Mesenchymal stem cell (in vitro differentiated cells and primary cell): ENCODE measurements around the gene KCNS1.

ENCODE experiments used
- DNase-seq: peaks from one replicate; pipeline ENCODE4 v3.0.0-alpha.2; 2013
- H2AFZ ChIP-seq: one replicate; pipeline ENCODE4 v1.6.1; 2013; ENCODE audit warnings: low read depth, mild to moderate bottlenecking, control low read depth, inconsistent platforms, low read length, moderate library complexity
- H2AK5ac ChIP-seq: 2 replicates; pipeline ENCODE4 v1.6.1; 2013; ENCODE audit warnings: low read length, moderate library complexity, mild to moderate bottlenecking, inconsistent platforms; ENCODE audit not compliant: severe bottlenecking
- H2BK120ac ChIP-seq: one replicate; pipeline ENCODE4 v1.6.1; 2013; ENCODE audit warnings: low read depth, mild to moderate bottlenecking, inconsistent platforms, low read length, moderate library complexity
- H2BK12ac ChIP-seq, 2 experiments: one replicate each; pipeline ENCODE4 v1.6.1; 2013; ENCODE audit warnings: inconsistent platforms in 2 of 2, low read length in 2 of 2, mild to moderate bottlenecking in 2 of 2, moderate library complexity in 2 of 2, control low read depth in 1 of 2
- H2BK15ac ChIP-seq: one replicate; pipeline ENCODE4 v1.6.1; 2013; ENCODE audit warnings: mild to moderate bottlenecking, low read depth, inconsistent platforms; ENCODE audit not compliant: poor library complexity, severe bottlenecking
- H2BK5ac ChIP-seq: 2 replicates; pipeline ENCODE4 v1.6.1; 2013; ENCODE audit warnings: low read depth, mild to moderate bottlenecking, low read length, control low read depth, inconsistent platforms; ENCODE audit not compliant: poor library complexity, severe bottlenecking
- H3K14ac ChIP-seq, 2 experiments: one replicate each; pipeline ENCODE4 v1.6.1; 2013; ENCODE audit warnings: inconsistent platforms in 2 of 2, low read length in 2 of 2, control low read depth in 1 of 2, mild to moderate bottlenecking in 1 of 2, moderate library complexity in 1 of 2
- H3K18ac ChIP-seq, 2 experiments: one replicate each; pipeline ENCODE4 v1.6.1; 2013; ENCODE audit warnings: inconsistent platforms in 2 of 2, low read length in 2 of 2, control low read depth in 1 of 2, low read depth in 1 of 2, mild to moderate bottlenecking in 1 of 2
- H3K23ac ChIP-seq, 2 experiments: one replicate each; pipeline ENCODE4 v1.6.1; 2013; ENCODE audit warnings: inconsistent platforms in 2 of 2, low read length in 2 of 2, mild to moderate bottlenecking in 2 of 2, moderate library complexity in 2 of 2, control low read depth in 1 of 2
- H3K27ac ChIP-seq: 2 replicates; pipeline ENCODE4 v1.5.1; 2013; ENCODE audit warnings: mild to moderate bottlenecking, moderate library complexity, low read length, control low read depth, inconsistent platforms; ENCODE audit not compliant: poor library complexity, severe bottlenecking
- H3K27me3 ChIP-seq, 2 experiments: 2 replicates each; pipeline versions ENCODE4 v1.6.1 to v1.7.0; 2013; ENCODE audit warnings: low read length in 2 of 2, mild to moderate bottlenecking in 2 of 2, moderate library complexity in 2 of 2, control low read depth in 1 of 2, inconsistent platforms in 1 of 2; ENCODE audit not compliant: control insufficient read depth in 1 of 2, insufficient read depth in 1 of 2
- H3K36me3 ChIP-seq, 2 experiments: 2 replicates each; pipeline versions ENCODE4 v1.6.1 to v1.7.0; 2013; ENCODE audit warnings: low read length in 2 of 2, control low read depth in 1 of 2, inconsistent platforms in 1 of 2, low read depth in 1 of 2, mild to moderate bottlenecking in 1 of 2; ENCODE audit not compliant: insufficient read depth in 2 of 2, control insufficient read depth in 1 of 2
- H3K4ac ChIP-seq, 2 experiments: one replicate each; pipeline ENCODE4 v1.6.1; 2013; ENCODE audit warnings: inconsistent platforms in 2 of 2, low read length in 2 of 2, mild to moderate bottlenecking in 2 of 2, moderate library complexity in 2 of 2, control low read depth in 1 of 2, low read depth in 1 of 2
- H3K4me1 ChIP-seq: 2 replicates; pipeline ENCODE4 v1.6.1; 2013; ENCODE audit warnings: low read depth, low read length, control low read depth; ENCODE audit not compliant: control insufficient read depth, insufficient read depth
- H3K4me2 ChIP-seq: 2 replicates; pipeline ENCODE4 v1.6.1; 2013; ENCODE audit warnings: low read length, mild to moderate bottlenecking, inconsistent platforms; ENCODE audit not compliant: poor library complexity, severe bottlenecking
- H3K4me3 ChIP-seq, 2 experiments: 2 replicates each; pipeline versions ENCODE4 v1.5.1 to v1.7.0; 2013; ENCODE audit warnings: low read length in 2 of 2, mild to moderate bottlenecking in 2 of 2, control low read depth in 1 of 2, low read depth in 1 of 2; ENCODE audit not compliant: insufficient read depth in 1 of 2
- H3K79me1 ChIP-seq: replicated peaks from 2 replicates; pipeline ENCODE4 v1.6.1; 2013; ENCODE audit warnings: mild to moderate bottlenecking, control low read depth, low read length, inconsistent platforms; ENCODE audit not compliant: poor library complexity, severe bottlenecking
- H3K9ac ChIP-seq: 2 replicates; pipeline ENCODE4 v1.7.0; 2013; ENCODE audit warnings: mild to moderate bottlenecking, low read length, moderate library complexity
- H3K9me3 ChIP-seq: 2 replicates; pipeline ENCODE4 v1.7.0; 2013; ENCODE audit warnings: mild to moderate bottlenecking, low read length; ENCODE audit not compliant: control insufficient read depth
- H4K8ac ChIP-seq: one replicate; pipeline ENCODE4 v1.6.1; 2013; ENCODE audit warnings: inconsistent platforms, mild to moderate bottlenecking, low read length, moderate library complexity
- H4K91ac ChIP-seq: one replicate; pipeline ENCODE4 v1.6.1; 2013; ENCODE audit warnings: mild to moderate bottlenecking, low read length, inconsistent platforms
- WGBS: methylation state at CpG from one replicate; pipeline ENCODE4 v1.1.7; 2013; ENCODE audit warnings: mixed read lengths; 5-methylcytosine and 5-hydroxymethylcytosine counted together

KCNS1 gene

GRCh38 chr20:45047581-45048119 is 53.3 kb downstream of the KCNS1 start:
- no peak overlapping the region for H3K4me2 ChIP-seq
- peaks cover 3% of the 10 kb centered on the region for H3K4me1 ChIP-seq
- no peak overlapping the region for H2BK120ac ChIP-seq
- H4K91ac ChIP-seq, result no peak overlapping the region
- no peak overlapping the region for H3K23ac ChIP-seq
- no peak overlapping the region for H3K14ac ChIP-seq
- H3K27ac ChIP-seq, result no peak overlapping the region
- H2AK5ac ChIP-seq, result no peak overlapping the region
- no peak overlapping the region for H3K4me3 ChIP-seq
- no peaks in the 10 kb centered on the region for H3K9me3 ChIP-seq
- no peak overlapping the region for H3K9ac ChIP-seq
- WGBS, result 100% methylated on average over 2 of the region's 2 CpGs
- H2BK5ac ChIP-seq, result no peak overlapping the region
- no peak overlapping the region for H2BK12ac ChIP-seq
- DNase-seq, result no peak
- H3K36me3 ChIP-seq, result no peaks in the 10 kb centered on the region
- H2AFZ ChIP-seq, result no peak overlapping the region
- H3K79me1 ChIP-seq, result peaks cover 18% of the 10 kb centered on the region
- no peak overlapping the region for H4K8ac ChIP-seq
- no peak overlapping the region for H3K4ac ChIP-seq
- H3K18ac ChIP-seq, result no peak overlapping the region
- no peak overlapping the region for H2BK15ac ChIP-seq
- no peaks in the 10 kb centered on the region for H3K27me3 ChIP-seq

- H3K14ac ChIP-seq, result no peak overlapping the region
These were observed 56.3 kb downstream of the KCNS1 start for GRCh38 chr20:45044601-45045000.

DNA sequence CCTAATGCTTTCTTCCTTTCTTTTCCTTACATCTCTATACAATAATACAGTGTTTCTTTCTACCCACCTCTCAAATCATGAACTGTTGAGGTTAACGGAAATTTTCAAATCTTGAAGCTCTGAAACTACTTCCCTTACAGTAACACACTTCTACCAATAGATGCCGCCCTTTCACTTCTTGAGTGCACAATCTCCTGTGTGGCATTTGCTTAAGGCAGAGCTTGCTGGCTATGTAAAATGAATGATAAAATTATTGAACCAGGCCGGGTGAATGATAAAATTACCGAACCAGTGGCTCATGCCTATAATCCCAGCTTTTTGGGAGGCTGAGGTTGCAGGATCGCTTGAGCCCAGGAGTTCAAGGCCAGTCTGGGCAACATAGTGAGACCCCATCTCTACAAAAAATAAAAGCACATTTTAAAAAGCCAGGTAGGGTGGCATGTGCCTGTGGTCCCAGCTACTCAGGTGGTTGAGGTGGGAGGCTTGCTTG is 56.8 kb downstream of the KCNS1 start:
- Histone ChIP-seq H3K4me1 (peaks cover 3% of the 10 kb centered on the region), H2AK5ac (no peak overlapping the region), H3K79me1 (peaks cover 14% of the 10 kb centered on the region), H3K14ac (no peak overlapping the region), H2BK5ac (no peak overlapping the region), H3K23ac (no peak overlapping the region), H3K18ac (no peak overlapping the region), H4K8ac (no peak overlapping the region), H3K9me3 (no peaks in the 10 kb centered on the region), H2BK15ac (no peak overlapping the region), H3K4ac (no peak overlapping the region), H3K27me3 (no peaks in the 10 kb centered on the region), H2BK120ac (no peak overlapping the region), H3K9ac (peak overlapping the region; percentile 16), H3K27ac (no peak overlapping the region), H3K36me3 (no peaks in the 10 kb centered on the region), H3K4me2 (no peak overlapping the region), H4K91ac (no peak overlapping the region), H2BK12ac (no peak overlapping the region), H3K4me3 (no peak overlapping the region), H2AFZ (no peak overlapping the region)
- peak; percentile 83 for DNase-seq
- WGBS, result 28% methylated on average over 4 of the region's 5 CpGs

More at GRCh38 chr20:45044601-45045000, 56.3 kb downstream of the KCNS1 start:
- Histone ChIP-seq H3K4ac (no peak overlapping the region), H3K36me3 (no peaks in the 10 kb centered on the region), H2BK15ac (no peak overlapping the region), H3K27me3 (no peaks in the 10 kb centered on the region), H3K4me1 (peaks cover 3% of the 10 kb centered on the region), H3K18ac (no peak overlapping the region), H3K23ac (no peak overlapping the region), H2AFZ (no peak overlapping the region), H3K79me1 (peaks cover 12% of the 10 kb centered on the region), H3K9ac (peak overlapping the region; percentile 14), H2BK120ac (no peak overlapping the region), H2BK12ac (no peak overlapping the region), H3K27ac (no peak overlapping the region), H4K8ac (no peak overlapping the region), H2AK5ac (no peak overlapping the region), H3K4me2 (no peak overlapping the region), H2BK5ac (no peak overlapping the region), H3K9me3 (no peaks in the 10 kb centered on the region), H3K4me3 (no peak overlapping the region), H4K91ac (no peak overlapping the region)
- WGBS, result 93% methylated on average over 1 of the region's 3 CpGs
- DNase-seq, result no peak

DNA sequence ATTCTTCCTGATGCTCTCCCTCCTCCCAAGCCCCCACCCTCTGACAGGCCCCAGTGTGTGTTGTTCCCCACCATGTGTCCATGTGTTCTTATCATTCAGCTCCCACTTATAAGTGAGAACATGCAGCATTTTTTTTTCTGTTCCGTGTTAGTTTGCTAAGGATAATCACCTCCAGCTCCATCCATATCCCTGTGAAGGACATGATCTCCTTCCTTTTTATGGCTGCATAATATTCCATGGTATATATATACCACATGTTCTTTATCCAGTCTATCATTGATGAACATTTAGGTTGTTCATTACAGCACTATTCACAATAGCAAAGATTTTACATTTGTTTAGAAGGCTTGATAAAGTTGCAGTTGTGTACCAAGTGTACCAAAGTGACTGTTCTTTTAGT is 57.9 kb downstream of the KCNS1 start:
- Histone ChIP-seq H3K4ac (no peak overlapping the region), H2BK15ac (no peak overlapping the region), H4K8ac (no peak overlapping the region), H2BK120ac (no peak overlapping the region), H3K4me2 (no peak overlapping the region), H3K4me3 (no peak overlapping the region), H3K23ac (no peak overlapping the region), H3K14ac (no peak overlapping the region), H3K18ac (no peak overlapping the region), H3K9ac (no peak overlapping the region), H2BK5ac (no peak overlapping the region), H3K36me3 (no peaks in the 10 kb centered on the region), H2AK5ac (no peak overlapping the region), H2AFZ (no peak overlapping the region), H3K27ac (no peak overlapping the region), H3K9me3 (no peaks in the 10 kb centered on the region), H2BK12ac (no peak overlapping the region), H3K79me1 (peaks cover 9% of the 10 kb centered on the region), H4K91ac (no peak overlapping the region), H3K27me3 (no peaks in the 10 kb centered on the region), H3K4me1 (peaks cover 3% of the 10 kb centered on the region)
- WGBS, result 100% methylated on average over 1 of the region's 1 CpG
- DNase-seq, result no peak
